Measurements from ENCODE around the gene SIPA1L3. TPM values are rescaled to one million over a fixed set of nuclear protein-coding genes. Genes with fewer than 3 reads are reported as not detected.

The SIPA1L3 gene
- total RNA-seq, 1 donor from 2014 or later, result 16.1 TPM

- DNase-seq (ENCODE audit: low spot score), result peak; percentile 11
Measured at GRCh38 chr19:37947778-37948177, 40.8 kb downstream of the SIPA1L3 start.

- no peak for DNase-seq (ENCODE audit: low spot score)
Measured at GRCh38 chr19:37948362-37948761, 41.4 kb downstream of the SIPA1L3 start.

GRCh38 chr19:37950471-37951175, 43.6 kb downstream of the SIPA1L3 start:
- DNase-seq (ENCODE audit: low spot score), result no peak

- no peak for DNase-seq (ENCODE audit: low spot score)
Measured at GRCh38 chr19:37951816-37952210, 44.8 kb downstream of the SIPA1L3 start.

GRCh38 chr19:37953171-37953917, 46.3 kb downstream of the SIPA1L3 start:
- DNase-seq (ENCODE audit: low spot score), result no peak

- DNase-seq (ENCODE audit: low spot score), result no peak
Measured at GRCh38 chr19:37953918-37954303, 46.9 kb downstream of the SIPA1L3 start.

- DNase-seq (ENCODE audit: low spot score), result no peak
Measured at GRCh38 chr19:37954421-37954874, 47.4 kb downstream of the SIPA1L3 start.

GRCh38 chr19:37955986-37956385, 49.0 kb downstream of the SIPA1L3 start:
- DNase-seq (ENCODE audit: low spot score), result no peak

GRCh38 chr19:37957176-37957575, 50.2 kb downstream of the SIPA1L3 start:
- no peak for DNase-seq (ENCODE audit: low spot score)

- DNase-seq (ENCODE audit: low spot score), result no peak
Measured at GRCh38 chr19:37959665-37960114, 52.7 kb downstream of the SIPA1L3 start.

GRCh38 chr19:37961198-37961597, 54.2 kb downstream of the SIPA1L3 start:
- no peak for DNase-seq (ENCODE audit: low spot score)

- no peak for DNase-seq (ENCODE audit: low spot score)
Measured at GRCh38 chr19:37963190-37963936, 56.4 kb downstream of the SIPA1L3 start.

- no peak for DNase-seq (ENCODE audit: low spot score)
Measured at GRCh38 chr19:37964109-37964508, 57.1 kb downstream of the SIPA1L3 start.

- no peak for DNase-seq (ENCODE audit: low spot score)
Measured at GRCh38 chr19:37966211-37966661, 59.2 kb downstream of the SIPA1L3 start.

GRCh38 chr19:37966662-37967231, 59.7 kb downstream of the SIPA1L3 start:
- no peak for DNase-seq (ENCODE audit: low spot score)

- no peak for DNase-seq (ENCODE audit: low spot score)
Measured at GRCh38 chr19:37969695-37970094, 62.7 kb downstream of the SIPA1L3 start.

GRCh38 chr19:37970699-37971098, 63.7 kb downstream of the SIPA1L3 start:
- DNase-seq (ENCODE audit: low spot score), result no peak

GRCh38 chr19:37972803-37973202, 65.8 kb downstream of the SIPA1L3 start:
- no peak for DNase-seq (ENCODE audit: low spot score)

GRCh38 chr19:37973666-37974065, 66.7 kb downstream of the SIPA1L3 start:
- DNase-seq (ENCODE audit: low spot score), result no peak

- no peak for DNase-seq (ENCODE audit: low spot score)
Measured at GRCh38 chr19:37975071-37975470, 68.1 kb downstream of the SIPA1L3 start.

All from mesenteric fat pad (tissue), 1 donor.